ENCODE results near the gene NAA50.

Gene NAA50

DNA sequence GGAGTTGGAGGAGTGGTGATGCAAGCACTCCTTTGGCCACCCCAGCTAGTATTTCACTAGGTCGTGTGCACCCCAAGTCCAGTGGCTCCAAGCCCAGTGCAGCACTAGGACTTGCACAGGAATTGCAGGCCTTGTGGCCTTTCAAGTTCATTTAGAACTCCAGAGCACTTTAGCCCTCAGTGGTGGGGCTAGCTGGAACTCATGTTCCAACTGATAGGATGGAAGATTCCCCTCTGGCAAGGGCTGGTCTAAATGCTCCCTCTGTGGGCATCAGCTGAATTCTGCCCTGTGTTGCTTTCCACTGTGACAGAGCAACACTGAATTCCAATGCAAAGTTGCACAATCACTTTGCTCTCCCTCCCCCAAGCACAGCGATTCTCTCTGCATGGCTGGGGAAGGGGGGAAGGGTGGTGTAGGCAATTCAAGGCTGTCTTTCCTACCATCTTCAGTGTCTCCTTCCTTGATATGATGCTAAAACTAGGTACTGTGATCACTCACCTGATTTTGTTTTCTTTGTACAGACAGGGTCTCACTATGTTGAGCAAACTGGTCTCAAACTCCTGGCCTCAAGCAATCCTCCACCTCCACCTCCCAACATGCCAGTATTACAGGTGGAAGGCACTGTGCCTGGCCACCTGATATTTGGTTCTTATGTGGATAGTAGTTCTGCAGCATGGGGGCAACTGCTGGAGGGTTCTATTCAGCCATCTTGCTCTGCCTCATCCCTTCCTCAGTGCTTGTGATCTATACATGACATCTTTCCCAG, 59.9 kb downstream of the NAA50 start:
- Mint-ChIP-seq H3K36me3 (ENCODE audit: low read depth) (peaks cover 30% of the 10 kb centered on the region), H3K9me3 (peaks cover 13% of the 10 kb centered on the region), H3K4me3 (no peak overlapping the region), H3K27me3 (no peaks in the 10 kb centered on the region), H3K4me1 (no peaks in the 10 kb centered on the region), H3K27ac (no peak overlapping the region)
- ATAC-seq = no peak
- no peak for DNase-seq

DNA sequence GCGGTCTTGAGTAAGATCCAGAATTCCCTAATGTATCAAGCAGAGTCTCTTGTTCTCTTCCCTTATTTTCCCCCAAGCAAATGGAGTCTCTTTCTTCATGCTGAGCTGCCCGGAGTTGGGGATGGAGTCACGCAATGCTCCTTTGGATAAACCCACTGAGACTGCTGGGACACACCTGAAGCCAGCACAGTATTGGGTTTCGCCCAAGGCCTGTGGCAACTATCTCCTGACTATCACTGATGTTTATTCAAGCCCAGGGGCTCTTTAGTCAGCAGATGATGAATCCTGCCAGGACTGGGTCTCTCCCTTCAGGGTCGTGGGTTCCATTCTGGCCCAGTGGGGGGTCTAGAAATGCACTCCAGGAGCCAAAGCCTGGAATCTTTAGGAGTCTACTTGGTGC, 60.9 kb downstream of the NAA50 start:
- Mint-ChIP-seq H3K4me1 (no peaks in the 10 kb centered on the region), H3K36me3 (ENCODE audit: low read depth) (peaks cover 30% of the 10 kb centered on the region), H3K27ac (no peak overlapping the region), H3K4me3 (no peak overlapping the region), H3K9me3 (peaks cover 13% of the 10 kb centered on the region), H3K27me3 (no peaks in the 10 kb centered on the region)
- no peak for DNase-seq
- no peak for ATAC-seq

DNA sequence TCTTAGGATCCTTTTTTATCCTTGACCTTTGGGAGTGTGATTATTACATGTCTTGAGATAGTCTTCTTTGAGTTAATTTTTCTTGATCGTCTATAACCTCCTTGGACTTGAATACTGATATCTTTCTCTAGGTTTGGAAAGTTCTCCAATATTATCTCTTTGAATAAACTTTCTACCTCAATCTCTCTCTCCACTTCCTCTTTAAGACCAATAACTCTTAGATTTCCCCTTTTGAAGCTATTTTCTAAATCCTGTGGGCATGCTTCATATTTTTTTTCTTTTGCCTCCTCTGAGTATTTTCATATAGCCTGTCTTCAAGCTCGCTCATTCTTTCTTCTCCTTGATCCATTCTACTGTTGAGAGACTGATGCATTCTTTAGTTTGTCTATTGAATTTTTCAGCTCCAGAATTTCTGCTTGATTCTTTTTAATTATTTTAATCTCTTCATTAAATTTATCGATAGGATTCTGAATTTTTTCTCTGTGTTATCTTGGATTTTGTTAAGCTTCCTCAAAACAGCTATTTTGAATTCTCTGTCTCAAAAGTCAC, 61.7 kb downstream of the NAA50 start:
- DNase-seq (no peak), ATAC-seq (no peak)
- H3K4me1 Mint-ChIP-seq = no peaks in the 10 kb centered on the region
- H3K27ac Mint-ChIP-seq = peak overlapping the region; percentile 23
- H3K4me3 Mint-ChIP-seq = no peak overlapping the region
- peaks cover 30% of the 10 kb centered on the region for H3K36me3 Mint-ChIP-seq (ENCODE audit: low read depth)
- peaks cover 13% of the 10 kb centered on the region for H3K9me3 Mint-ChIP-seq
- H3K27me3 Mint-ChIP-seq = no peaks in the 10 kb centered on the region

DNA sequence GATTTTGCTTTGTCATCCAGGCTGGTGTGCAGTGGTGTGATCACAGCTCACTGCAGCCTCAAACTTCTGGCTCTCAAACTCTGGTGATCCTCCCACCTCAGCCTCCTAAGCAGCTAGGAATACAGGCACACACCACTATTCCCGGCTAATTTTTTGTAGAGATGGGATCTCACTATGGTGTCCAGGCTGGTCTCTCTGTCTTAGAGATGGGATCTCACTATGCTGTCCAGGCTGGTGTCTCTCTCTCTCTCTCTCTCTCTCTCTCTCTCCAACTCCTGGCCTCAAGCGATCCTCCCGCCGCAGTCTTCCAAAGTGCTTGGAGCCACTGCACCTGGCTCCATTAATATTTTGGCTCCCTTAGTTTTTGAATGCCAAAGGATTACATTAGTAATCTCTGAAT, 67.3 kb downstream of the NAA50 start:
- Mint-ChIP-seq H3K36me3 (ENCODE audit: low read depth) (peaks cover 29% of the 10 kb centered on the region), H3K27me3 (no peaks in the 10 kb centered on the region), H3K4me3 (no peak overlapping the region), H3K27ac (no peak overlapping the region), H3K9me3 (peaks cover 7% of the 10 kb centered on the region), H3K4me1 (peaks cover 16% of the 10 kb centered on the region)
- DNase-seq (no peak), ATAC-seq (no peak)

DNA sequence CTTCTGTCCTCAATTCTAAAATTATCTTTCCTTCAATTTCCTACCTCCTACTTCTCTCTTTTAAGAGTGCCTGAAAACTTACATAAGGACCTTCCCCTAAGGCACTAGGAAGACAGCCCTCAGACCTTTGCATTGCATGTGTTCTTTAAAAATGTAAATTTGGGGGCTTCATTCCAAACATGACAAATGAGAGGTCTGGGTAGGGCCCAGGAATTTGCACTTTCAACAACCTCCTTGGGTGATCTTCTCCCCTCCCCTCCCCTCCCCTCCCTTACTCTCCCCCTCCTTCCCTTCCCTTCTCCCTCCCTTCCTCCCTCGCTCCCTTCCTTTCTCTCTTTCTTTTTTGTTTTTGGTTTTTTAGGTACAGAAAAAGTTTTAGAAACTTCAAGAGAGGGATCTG, 68.3 kb downstream of the NAA50 start:
- H3K27ac Mint-ChIP-seq = no peak overlapping the region
- no peak for DNase-seq
- ATAC-seq = no peak
- peaks cover 7% of the 10 kb centered on the region for H3K9me3 Mint-ChIP-seq
- peaks cover 16% of the 10 kb centered on the region for H3K4me1 Mint-ChIP-seq
- H3K4me3 Mint-ChIP-seq = no peak overlapping the region
- no peaks in the 10 kb centered on the region for H3K27me3 Mint-ChIP-seq
- peaks cover 33% of the 10 kb centered on the region for H3K36me3 Mint-ChIP-seq (ENCODE audit: low read depth)

DNA sequence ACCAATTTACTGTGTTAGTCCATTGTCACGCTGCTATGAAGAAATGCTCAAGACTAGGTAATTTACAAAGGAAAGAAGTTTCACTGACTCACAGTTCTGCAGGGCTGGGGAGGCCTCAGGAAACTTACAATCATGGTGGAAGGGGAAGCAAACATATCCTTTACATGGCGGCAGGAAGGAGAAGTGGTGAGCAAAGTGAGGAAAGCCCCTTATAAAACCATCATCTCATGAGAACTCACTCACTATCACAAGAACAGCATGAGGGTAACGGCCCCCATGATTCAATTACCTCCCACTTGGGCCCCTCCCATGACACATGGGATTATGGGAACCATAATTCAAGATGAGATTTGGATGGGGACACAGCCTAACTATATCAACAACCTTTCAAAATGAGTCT, 69.8 kb downstream of the NAA50 start:
- H3K4me1 Mint-ChIP-seq = peaks cover 16% of the 10 kb centered on the region
- H3K36me3 Mint-ChIP-seq (ENCODE audit: low read depth) = peaks cover 33% of the 10 kb centered on the region
- H3K4me3 Mint-ChIP-seq = no peak overlapping the region
- H3K27ac Mint-ChIP-seq = peak overlapping the region; percentile 55
- peaks cover 7% of the 10 kb centered on the region for H3K9me3 Mint-ChIP-seq
- ATAC-seq = no peak
- DNase-seq = no peak
- no peaks in the 10 kb centered on the region for H3K27me3 Mint-ChIP-seq

DNA sequence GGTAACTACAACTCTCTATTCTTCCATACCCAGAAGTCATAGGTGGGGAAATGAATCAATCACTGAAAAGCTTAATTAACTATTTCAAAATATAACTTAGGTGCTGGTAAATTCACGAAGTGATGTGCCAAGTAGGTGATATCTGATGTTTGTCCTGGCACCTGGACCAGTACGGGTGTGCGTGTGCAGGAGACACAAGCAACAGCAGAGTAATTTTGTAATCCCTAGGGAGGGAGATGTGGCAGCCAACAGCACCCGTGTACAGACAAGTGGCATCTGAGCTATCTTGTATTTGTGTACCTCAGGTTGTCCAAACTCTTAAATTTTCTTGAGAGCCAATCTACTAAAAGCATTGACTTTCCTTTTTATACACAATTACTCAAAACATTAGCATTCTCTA, 72.5 kb downstream of the NAA50 start:
- ATAC-seq (no peak), DNase-seq (no peak)
- H3K27ac Mint-ChIP-seq = no peak overlapping the region
- no peak overlapping the region for H3K4me3 Mint-ChIP-seq
- peaks cover 15% of the 10 kb centered on the region for H3K4me1 Mint-ChIP-seq
- peaks cover 33% of the 10 kb centered on the region for H3K36me3 Mint-ChIP-seq (ENCODE audit: low read depth)
- no peaks in the 10 kb centered on the region for H3K27me3 Mint-ChIP-seq
- peaks cover 7% of the 10 kb centered on the region for H3K9me3 Mint-ChIP-seq

DNA sequence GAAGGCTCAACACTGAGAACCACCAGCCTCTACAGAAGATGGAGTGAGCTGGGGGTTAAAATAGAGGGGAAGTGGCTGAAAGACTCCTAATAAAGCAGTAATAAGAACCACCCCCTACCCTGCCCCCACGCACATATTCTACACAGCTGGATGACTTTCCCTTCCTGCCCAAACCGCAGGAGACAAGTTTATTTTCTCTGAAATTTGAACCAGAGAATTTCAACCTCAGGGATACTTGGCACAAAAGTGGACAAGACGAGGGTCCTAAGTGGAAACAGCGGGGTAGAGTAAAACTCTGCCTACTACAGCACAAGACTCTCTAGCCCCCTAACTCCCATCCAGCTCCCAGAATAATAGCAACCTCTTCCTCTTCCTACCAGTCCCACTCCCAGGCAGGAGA, 78.0 kb downstream of the NAA50 start:
- H3K4me1 Mint-ChIP-seq = peaks cover 17% of the 10 kb centered on the region
- no peak for ATAC-seq
- H3K27me3 Mint-ChIP-seq = no peaks in the 10 kb centered on the region
- DNase-seq = no peak
- H3K36me3 Mint-ChIP-seq (ENCODE audit: low read depth) = peaks cover 18% of the 10 kb centered on the region
- H3K9me3 Mint-ChIP-seq = no peaks in the 10 kb centered on the region
- H3K4me3 Mint-ChIP-seq = no peak overlapping the region
- H3K27ac Mint-ChIP-seq = peak overlapping the region; percentile 32

Data from activated naive CD8-positive, alpha-beta T cell treated with anti-CD3 and anti-CD28 coated beads, Interleukin-2, amount 50 U/mL, for 24 hours (primary cell).